GM12872 (cell line): ENCODE results near the gene TNS3.

Experiments
- TF ChIP-seq, protein P1 (sequence below): IDR thresholded peaks from 3 replicates; pipeline ENCODE4 v1.5.1; 2011; ENCODE audit warnings: low read depth, mild to moderate bottlenecking, low read length, moderate library complexity; ENCODE audit not compliant: insufficient read depth

TNS3 gene

DNA sequence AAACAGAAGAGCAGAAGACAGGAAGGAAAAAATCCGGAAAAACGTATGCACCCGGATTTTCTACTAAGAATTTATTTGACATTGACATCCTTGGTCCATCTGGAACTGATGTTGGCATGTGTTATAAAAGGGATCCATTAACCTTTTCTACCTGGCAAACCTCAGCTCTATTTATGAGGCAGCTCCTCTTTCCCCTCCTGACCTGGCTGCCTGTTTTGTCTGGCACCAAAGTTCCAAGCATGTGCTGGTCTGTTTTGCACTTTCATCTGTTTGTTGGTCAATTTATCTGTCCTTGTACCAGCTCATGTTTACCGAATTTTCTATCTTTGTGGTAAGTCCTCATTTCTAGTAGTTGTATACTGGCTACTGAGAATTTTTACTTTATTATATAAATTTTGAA, 258.0 kb downstream of the TNS3 start:
- TF ChIP-seq, protein P1, sequence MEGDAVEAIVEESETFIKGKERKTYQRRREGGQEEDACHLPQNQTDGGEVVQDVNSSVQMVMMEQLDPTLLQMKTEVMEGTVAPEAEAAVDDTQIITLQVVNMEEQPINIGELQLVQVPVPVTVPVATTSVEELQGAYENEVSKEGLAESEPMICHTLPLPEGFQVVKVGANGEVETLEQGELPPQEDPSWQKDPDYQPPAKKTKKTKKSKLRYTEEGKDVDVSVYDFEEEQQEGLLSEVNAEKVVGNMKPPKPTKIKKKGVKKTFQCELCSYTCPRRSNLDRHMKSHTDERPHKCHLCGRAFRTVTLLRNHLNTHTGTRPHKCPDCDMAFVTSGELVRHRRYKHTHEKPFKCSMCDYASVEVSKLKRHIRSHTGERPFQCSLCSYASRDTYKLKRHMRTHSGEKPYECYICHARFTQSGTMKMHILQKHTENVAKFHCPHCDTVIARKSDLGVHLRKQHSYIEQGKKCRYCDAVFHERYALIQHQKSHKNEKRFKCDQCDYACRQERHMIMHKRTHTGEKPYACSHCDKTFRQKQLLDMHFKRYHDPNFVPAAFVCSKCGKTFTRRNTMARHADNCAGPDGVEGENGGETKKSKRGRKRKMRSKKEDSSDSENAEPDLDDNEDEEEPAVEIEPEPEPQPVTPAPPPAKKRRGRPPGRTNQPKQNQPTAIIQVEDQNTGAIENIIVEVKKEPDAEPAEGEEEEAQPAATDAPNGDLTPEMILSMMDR, result no peak

DNA sequence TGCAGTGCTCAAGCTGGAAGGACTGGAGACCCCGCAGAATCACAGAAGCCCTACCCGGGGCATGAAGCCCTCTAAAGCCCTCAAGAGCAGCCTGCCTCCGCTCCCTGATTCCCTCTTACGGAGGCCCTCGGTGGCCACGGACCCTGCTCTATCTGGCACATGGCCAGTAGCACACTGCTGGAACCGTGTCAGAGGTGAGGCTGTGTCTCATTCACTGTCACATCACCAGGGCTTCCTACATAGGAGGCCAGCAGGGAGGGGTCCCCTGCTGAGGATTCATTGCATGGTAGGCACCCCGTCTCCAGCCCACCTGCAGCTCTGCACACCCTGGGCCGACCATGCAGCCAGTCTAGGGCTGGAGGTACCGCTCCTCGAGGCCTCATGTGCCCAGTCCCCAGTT, 259.2 kb downstream of the TNS3 start:
- TF ChIP-seq, protein P1, result no peak

GRCh38 chr7:47320296-47320695, 261.6 kb downstream of the TNS3 start:
- TF ChIP-seq, protein P1, result no peak

- TF ChIP-seq, protein P1, result no peak
Observed at GRCh38 chr7:47318395-47319182, 263.3 kb downstream of the TNS3 start.

DNA sequence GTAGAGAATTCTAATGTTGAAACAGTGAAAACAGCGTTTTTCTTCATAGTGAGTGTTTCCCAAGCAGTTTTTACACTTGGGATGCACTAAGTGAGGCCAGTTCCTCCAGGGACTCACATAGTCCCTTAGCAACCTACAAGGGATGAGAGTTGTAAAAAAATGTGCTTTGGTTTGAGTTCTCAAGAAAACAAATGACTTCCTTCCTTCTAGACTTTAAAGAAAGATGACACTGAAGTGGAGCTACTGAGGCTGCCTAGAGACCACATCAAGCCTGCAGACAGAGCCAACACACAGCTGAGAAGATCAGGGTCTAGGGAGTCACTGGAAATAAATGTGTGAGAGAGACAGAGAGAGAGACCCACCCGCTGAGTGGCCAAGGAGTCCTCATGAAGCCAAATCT, 264.4 kb downstream of the TNS3 start:
- TF ChIP-seq, protein P1, result no peak

DNA sequence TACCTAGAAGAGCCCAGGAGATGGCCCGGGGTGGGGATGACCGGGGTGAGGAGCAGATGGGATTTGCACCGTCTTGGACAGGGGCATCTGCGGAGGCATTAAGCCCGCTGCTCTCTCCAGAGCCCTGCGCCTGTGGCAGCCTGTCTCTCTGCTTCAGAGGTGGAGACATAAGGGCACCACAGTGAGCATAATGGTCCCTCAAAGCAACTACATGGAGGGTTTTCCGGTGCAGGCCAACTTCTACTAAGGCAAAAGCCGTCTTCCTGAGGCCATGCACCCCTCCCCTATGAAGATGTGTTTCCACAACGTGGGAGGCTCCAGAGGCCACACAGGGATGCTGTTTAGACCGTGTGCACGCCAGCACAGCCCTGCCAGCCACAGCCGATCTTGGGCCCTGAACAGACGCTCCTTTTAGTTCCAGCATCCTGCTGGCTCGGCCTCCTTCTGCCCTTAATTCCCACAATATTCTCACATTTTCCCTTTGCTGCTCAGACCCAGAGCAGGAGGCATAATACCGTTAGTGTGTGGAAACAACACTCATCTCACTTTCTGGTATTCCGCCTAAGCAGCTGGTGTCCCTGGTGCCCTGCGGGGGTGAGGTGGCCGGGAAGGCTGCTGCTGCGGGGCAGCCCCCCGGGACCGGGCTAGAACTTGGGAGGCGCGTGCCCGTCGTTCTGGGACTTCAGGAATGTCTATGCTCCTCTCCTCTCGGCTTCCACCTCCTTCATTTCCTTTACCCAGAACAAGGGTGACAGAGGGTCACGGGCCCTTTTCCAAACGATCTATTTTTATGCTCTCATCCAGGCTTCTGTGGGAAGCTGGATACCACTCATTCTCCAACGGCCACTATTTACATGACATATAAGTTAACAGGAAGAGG, 266.9 kb downstream of the TNS3 start:
- TF ChIP-seq, protein P1, result no peak

GRCh38 chr7:47314248-47314647, 267.7 kb downstream of the TNS3 start:
- TF ChIP-seq, protein P1, result no peak
